Measurements from ENCODE around the gene IRF2.

- TF ChIP-seq POU6F1 (CRISPR knock-in tag; IDR thresholded peaks at IDR 0.05; ENCODE audit: borderline replicate concordance, low read depth) (no peak), ZNF8 (CRISPR knock-in tag; IDR thresholded peaks at IDR 0.05) (no peak), RARB (CRISPR knock-in tag; IDR thresholded peaks at IDR 0.05) (no peak), PATZ1 (CRISPR knock-in tag; IDR thresholded peaks at IDR 0.05; ENCODE audit: borderline replicate concordance) (no peak), TCF4 (CRISPR knock-in tag; IDR thresholded peaks at IDR 0.05; ENCODE audit: borderline replicate concordance) (no peak), ZFP30 (CRISPR knock-in tag; IDR thresholded peaks at IDR 0.05) (no peak), ARNTL (CRISPR knock-in tag; IDR thresholded peaks at IDR 0.05; ENCODE audit: borderline replicate concordance, low read depth) (no peak), CSDC2 (CRISPR knock-in tag; IDR thresholded peaks at IDR 0.05) (no peak), GLIS3 (CRISPR knock-in tag; IDR thresholded peaks at IDR 0.05) (no peak), OSR1 (CRISPR knock-in tag; IDR thresholded peaks at IDR 0.05) (no peak), TOX (CRISPR knock-in tag; IDR thresholded peaks at IDR 0.05; ENCODE audit: borderline replicate concordance) (no peak)
- TF ChIP-seq, protein P1, sequence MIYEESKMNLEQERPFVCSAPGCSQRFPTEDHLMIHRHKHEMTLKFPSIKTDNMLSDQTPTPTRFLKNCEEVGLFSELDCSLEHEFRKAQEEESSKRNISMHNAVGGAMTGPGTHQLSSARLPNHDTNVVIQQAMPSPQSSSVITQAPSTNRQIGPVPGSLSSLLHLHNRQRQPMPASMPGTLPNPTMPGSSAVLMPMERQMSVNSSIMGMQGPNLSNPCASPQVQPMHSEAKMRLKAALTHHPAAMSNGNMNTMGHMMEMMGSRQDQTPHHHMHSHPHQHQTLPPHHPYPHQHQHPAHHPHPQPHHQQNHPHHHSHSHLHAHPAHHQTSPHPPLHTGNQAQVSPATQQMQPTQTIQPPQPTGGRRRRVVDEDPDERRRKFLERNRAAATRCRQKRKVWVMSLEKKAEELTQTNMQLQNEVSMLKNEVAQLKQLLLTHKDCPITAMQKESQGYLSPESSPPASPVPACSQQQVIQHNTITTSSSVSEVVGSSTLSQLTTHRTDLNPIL (CRISPR knock-in tag; IDR thresholded peaks at IDR 0.05; ENCODE audit: low read depth): no peak
Observed at GRCh38 chr4:184406958-184407391, 67.4 kb downstream of the IRF2 start.
